CD8-positive, alpha-beta memory T cell (primary cell): ENCODE measurements around the gene PSMC6. TPM values are rescaled to one million over a fixed set of nuclear protein-coding genes. Genes with fewer than 3 reads are reported as not detected.

Experiments used
- CTCF ChIA-PET: fragments of 350-600 bp; sonication (Branson Sonifier 250); formaldehyde crosslinking; loops from one replicate; lab custom pipeline; 2021; ENCODE audit warnings: antibody characterized with exemption; lab: Charles Lee
- POLR2A ChIA-PET: fragments of 350-600 bp; sonication (Branson Sonifier 250); formaldehyde crosslinking; loops from one replicate; lab custom pipeline; 2021; ENCODE audit warnings: antibody characterized with exemption; lab: Charles Lee
- DNase-seq, 5 donors: peaks; one replicate each; pipeline versions ENCODE4 v3.0.0 to v3.0.0-alpha.2; 2020 to 2022; ENCODE audit warnings: mixed read lengths in 1 of 5
- H3K27ac ChIP-seq: one replicate; pipeline ENCODE4 v1.7.0; 2013; ENCODE audit warnings: low read depth, mild to moderate bottlenecking, low read length, moderate library complexity
- H3K27me3 ChIP-seq: 2 replicates; pipeline ENCODE4 v1.7.0; 2013; ENCODE audit warnings: low read length, mild to moderate bottlenecking; ENCODE audit not compliant: insufficient read depth, poor library complexity, severe bottlenecking
- H3K36me3 ChIP-seq: 2 replicates; pipeline ENCODE4 v1.7.0; 2013; ENCODE audit warnings: mild to moderate bottlenecking, low read length, moderate library complexity; ENCODE audit not compliant: insufficient read depth
- H3K4me1 ChIP-seq: 2 replicates; pipeline ENCODE4 v1.7.0; 2013; ENCODE audit warnings: mild to moderate bottlenecking, low read length, moderate library complexity; ENCODE audit not compliant: insufficient read depth
- H3K4me3 ChIP-seq: 2 replicates; pipeline ENCODE4 v1.7.0; 2013; ENCODE audit warnings: mild to moderate bottlenecking, low read length
- H3K9me3 ChIP-seq: 2 replicates; pipeline ENCODE4 v1.7.0; 2013; ENCODE audit warnings: mild to moderate bottlenecking, low read length
- H3K27ac Mint-ChIP-seq, 8 donors: one replicate each; pipeline ENCODE4 v1.8.0; 2020 to 2021; ENCODE audit warnings: mixed read lengths in 8 of 8, mild to moderate bottlenecking in 6 of 8, inconsistent platforms in 3 of 8, moderate library complexity in 3 of 8
- H3K27me3 Mint-ChIP-seq, 2 donors: one replicate each; pipeline ENCODE4 v1.8.0; 2020 to 2021; ENCODE audit warnings: mixed read lengths in 2 of 2, mild to moderate bottlenecking in 1 of 2, moderate library complexity in 1 of 2
- H3K36me3 Mint-ChIP-seq, 3 donors: one replicate each; pipeline ENCODE4 v1.8.0; 2020 to 2021; ENCODE audit warnings: mixed read lengths in 3 of 3, inconsistent platforms in 1 of 3, mild to moderate bottlenecking in 1 of 3
- H3K4me1 Mint-ChIP-seq, 3 donors: one replicate each; pipeline ENCODE4 v1.8.0; 2020 to 2021; ENCODE audit warnings: mixed read lengths in 3 of 3, inconsistent platforms in 1 of 3, mild to moderate bottlenecking in 1 of 3
- H3K4me3 Mint-ChIP-seq, 7 donors: one replicate each; pipeline ENCODE4 v1.8.0; 2020 to 2021; ENCODE audit warnings: mixed read lengths in 7 of 7, mild to moderate bottlenecking in 6 of 7, moderate library complexity in 4 of 7, inconsistent platforms in 2 of 7
- H3K9me3 Mint-ChIP-seq, 5 donors: one replicate each; pipeline ENCODE4 v1.8.0; 2020 to 2022; ENCODE audit warnings: mixed read lengths in 5 of 5, mild to moderate bottlenecking in 3 of 5, moderate library complexity in 2 of 5, inconsistent platforms in 1 of 5
- polyA plus RNA-seq: library from polyadenylated mRNA; unstranded; fragments of 300-500 nt; fragmentation: Illumina TruSeq; gene quantifications from one replicate; pipeline ENCODE4 v1.2.3, GENCODE V29; 2021
- total RNA-seq, 2 experiments: library from RNA; stranded (reverse); gene quantifications; one replicate each; pipeline ENCODE4 v1.2.3, GENCODE V29; 2021

Gene PSMC6
- 100 to 1,000 TPM; 113 to 123 TPM for total RNA-seq
- polyA plus RNA-seq, result 54.3 TPM

GRCh38 chr14:52706724-52707706 is at the start of gene PSMC6:
Gene PSMC6 (plus strand): TSS chr14:52707200. CDS start chr14:52707220, 20 bp downstream.
- POLR2A ChIA-PET, result interaction anchor here (0.6 to 1.7 kb wide), 7 partner anchors 11 to 155 kb away, joined by 3 to 8 read pairs (median 4); partner anchors contain the start of genes ERO1A, STYX and TXNDC16

DNA sequence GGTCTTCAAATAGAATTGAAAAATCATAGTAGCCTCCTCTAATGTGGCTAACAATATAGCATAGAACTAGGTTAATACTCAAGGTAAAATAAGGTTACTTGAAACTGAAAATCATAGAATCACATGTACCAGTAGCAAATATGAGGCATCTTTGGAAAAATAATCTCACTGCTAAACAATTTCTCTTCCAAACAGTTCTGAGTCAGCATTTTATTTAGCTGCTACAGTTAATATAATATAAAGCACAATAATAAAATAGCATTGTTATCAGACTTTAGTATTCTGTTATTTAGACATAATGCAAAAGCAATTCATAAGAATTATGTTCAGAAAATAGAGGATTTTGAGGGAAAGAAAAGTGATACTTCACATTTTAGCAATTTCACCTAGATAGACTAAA is 46.7 kb upstream of the PSMC6 start:
- CTCF ChIA-PET, result no interaction called here

More at GRCh38 chr14:52706724-52707706, at the start of gene PSMC6:
- peak within 1 kb of the TSS; percentile 98 to 100 (median 99) for H3K4me3 Mint-ChIP-seq
- H3K27me3 Mint-ChIP-seq, result no peaks in the 10 kb centered on the region
- peaks cover 35 to 60% (median 56%) of the 10 kb centered on the region in 3 donors for H3K4me1 Mint-ChIP-seq
- no peaks in the 10 kb centered on the region for H3K9me3 ChIP-seq
- H3K9me3 Mint-ChIP-seq, result no peaks in the 10 kb centered on the region
- DNase-seq, result peak; percentile 88 to 96 (median 92)
- H3K4me1 ChIP-seq, result peaks cover 23% of the 10 kb centered on the region
- H3K4me3 ChIP-seq, result peak within 1 kb of the TSS; percentile 96
- H3K27ac ChIP-seq, result peak within 1 kb of the TSS; percentile 81
- peaks cover 0 to 47% (median 4%) of the 10 kb centered on the region in 3 donors for H3K36me3 Mint-ChIP-seq
- H3K27ac Mint-ChIP-seq, result peak within 1 kb of the TSS; percentile 89 to 100 (median 99)
- H3K36me3 ChIP-seq, result peaks cover 12% of the 10 kb centered on the region
- CTCF ChIA-PET, result interaction anchor here (1.0 kb wide), 1 partner anchor 70 kb away, joined by 3 read pairs; no protein-coding TSS in a partner anchor
- no peaks in the 10 kb centered on the region for H3K27me3 ChIP-seq

GRCh38 chr14:52660832-52661231 is 46.2 kb upstream of the PSMC6 start:
- peaks cover 0 to 54% (median 28%) of the 10 kb centered on the region in 3 donors for H3K36me3 Mint-ChIP-seq
- Histone ChIP-seq H3K27ac (no peak overlapping the region), H3K9me3 (no peaks in the 10 kb centered on the region), H3K4me1 (no peaks in the 10 kb centered on the region), H3K36me3 (peaks cover 10% of the 10 kb centered on the region), H3K4me3 (no peak overlapping the region), H3K27me3 (no peaks in the 10 kb centered on the region)
- ChIA-PET CTCF (interaction anchor here (0.9 kb wide), 1 partner anchor 11 kb away, joined by 3 read pairs; no protein-coding TSS in a partner anchor), POLR2A (interaction anchor here (0.7 kb wide), 1 partner anchor 108 kb away, joined by 4 read pairs; no protein-coding TSS in a partner anchor)
- no peak overlapping the region for H3K4me3 Mint-ChIP-seq
- peak overlapping the region in 1 of 8 donors; percentile 86 for H3K27ac Mint-ChIP-seq
- H3K4me1 Mint-ChIP-seq, result peaks cover 2 to 4% (median 4%) of the 10 kb centered on the region in 3 donors
- H3K9me3 Mint-ChIP-seq, result no peaks in the 10 kb centered on the region
- H3K27me3 Mint-ChIP-seq, result no peaks in the 10 kb centered on the region
- DNase-seq, result no peak

More for the DNA sequence above, 46.7 kb upstream of the PSMC6 start:
- no peaks in the 10 kb centered on the region for H3K9me3 ChIP-seq
- no peak overlapping the region for H3K4me3 ChIP-seq
- Mint-ChIP-seq H3K36me3 (peaks cover 0 to 52% (median 27%) of the 10 kb centered on the region in 3 donors), H3K27me3 (no peaks in the 10 kb centered on the region), H3K4me3 (no peak overlapping the region), H3K9me3 (no peaks in the 10 kb centered on the region), H3K27ac (peak overlapping the region in 1 of 8 donors; percentile 86), H3K4me1 (peaks cover 2 to 4% (median 4%) of the 10 kb centered on the region in 3 donors)
- peaks cover 10% of the 10 kb centered on the region for H3K36me3 ChIP-seq
- POLR2A ChIA-PET, result no interaction called here
- H3K27me3 ChIP-seq, result no peaks in the 10 kb centered on the region
- H3K27ac ChIP-seq, result no peak overlapping the region
- DNase-seq, result no peak
- H3K4me1 ChIP-seq, result no peaks in the 10 kb centered on the region

- Mint-ChIP-seq H3K36me3 (peaks cover 0 to 56% (median 26%) of the 10 kb centered on the region in 3 donors), H3K27me3 (no peaks in the 10 kb centered on the region), H3K9me3 (no peaks in the 10 kb centered on the region), H3K27ac (peak overlapping the region in 1 of 8 donors; percentile 2), H3K4me1 (peaks cover 2 to 4% (median 4%) of the 10 kb centered on the region in 3 donors), H3K4me3 (no peak overlapping the region)
- H3K4me3 ChIP-seq, result no peak overlapping the region
- no peak for DNase-seq
- no peaks in the 10 kb centered on the region for H3K9me3 ChIP-seq
- H3K36me3 ChIP-seq, result peaks cover 10% of the 10 kb centered on the region
- CTCF ChIA-PET, result interaction anchor here (0.9 kb wide), 1 partner anchor 10 kb away, joined by 3 read pairs; no protein-coding TSS in a partner anchor
- H3K4me1 ChIP-seq, result no peaks in the 10 kb centered on the region
- H3K27me3 ChIP-seq, result no peaks in the 10 kb centered on the region
- POLR2A ChIA-PET, result interaction anchor here (0.7 kb wide), 2 partner anchors 34 to 108 kb away, joined by 3 to 4 read pairs; no protein-coding TSS in a partner anchor
- no peak overlapping the region for H3K27ac ChIP-seq
These were observed 45.7 kb upstream of the PSMC6 start for GRCh38 chr14:52661314-52661713.

- Histone ChIP-seq H3K4me3 (no peak overlapping the region), H3K27ac (no peak overlapping the region), H3K4me1 (no peaks in the 10 kb centered on the region), H3K36me3 (peaks cover 4% of the 10 kb centered on the region), H3K27me3 (no peaks in the 10 kb centered on the region), H3K9me3 (no peaks in the 10 kb centered on the region)
- ChIA-PET CTCF (no interaction called here), POLR2A (no interaction called here)
- no peak for DNase-seq
- Mint-ChIP-seq H3K4me3 (no peak overlapping the region), H3K27me3 (no peaks in the 10 kb centered on the region), H3K27ac (no peak overlapping the region), H3K9me3 (no peaks in the 10 kb centered on the region), H3K36me3 (peaks cover 0 to 47% (median 21%) of the 10 kb centered on the region in 3 donors), H3K4me1 (peaks cover under 1 to 4% (median 2%) of the 10 kb centered on the region in 3 donors)
These were observed 43.1 kb upstream of the PSMC6 start for GRCh38 chr14:52663850-52664249.

- Histone ChIP-seq H3K4me1 (no peaks in the 10 kb centered on the region), H3K27ac (no peak overlapping the region), H3K27me3 (no peaks in the 10 kb centered on the region), H3K9me3 (no peaks in the 10 kb centered on the region), H3K36me3 (peaks cover 12% of the 10 kb centered on the region), H3K4me3 (no peak overlapping the region)
- no peaks in the 10 kb centered on the region for H3K27me3 Mint-ChIP-seq
- H3K27ac Mint-ChIP-seq, result peak overlapping the region in 3 of 8 donors; percentile 6 to 71 (median 40)
- CTCF ChIA-PET, result interaction anchor here (1.4 to 1.8 kb wide), 2 partner anchors 15 to 49 kb away, joined by 3 to 5 read pairs; no protein-coding TSS in a partner anchor
- peak in 2 of 5 donors; percentile 20 to 21 for DNase-seq
- peaks cover 0 to 52% (median 9%) of the 10 kb centered on the region in 3 donors for H3K36me3 Mint-ChIP-seq
- H3K9me3 Mint-ChIP-seq, result no peaks in the 10 kb centered on the region
- POLR2A ChIA-PET, result no interaction called here
- H3K4me3 Mint-ChIP-seq, result no peak overlapping the region
- peaks cover 4 to 18% (median 7%) of the 10 kb centered on the region in 3 donors for H3K4me1 Mint-ChIP-seq
These were observed 28.4 kb upstream of the PSMC6 start for GRCh38 chr14:52678591-52678990.

DNA sequence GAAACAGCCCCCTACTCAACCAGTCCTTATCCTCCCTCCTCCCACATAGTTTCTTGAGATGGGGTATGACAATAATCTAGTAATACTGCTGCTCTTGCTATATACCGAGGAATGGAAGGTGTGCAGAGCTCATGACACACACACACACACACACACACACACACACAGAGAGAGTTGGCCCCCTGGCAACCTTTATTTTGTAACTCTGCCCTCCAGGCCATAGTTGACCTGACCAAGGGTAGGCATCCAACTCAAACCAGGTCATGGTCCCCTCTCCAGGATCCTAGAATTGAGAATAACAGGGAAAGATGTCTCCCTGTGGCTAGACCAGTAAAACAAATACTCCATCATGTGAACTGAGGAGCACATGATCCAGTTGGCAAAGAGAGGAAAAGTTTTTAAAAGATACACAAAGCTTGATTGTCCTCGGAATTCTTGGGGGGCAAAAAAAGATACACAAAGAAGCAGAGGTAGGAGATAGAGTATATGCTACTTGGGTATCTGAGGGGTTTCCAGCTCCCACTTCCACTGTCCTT is 22.9 kb upstream of the PSMC6 start:
- peaks cover 53 to 62% (median 61%) of the 10 kb centered on the region in 3 donors for H3K4me1 Mint-ChIP-seq
- POLR2A ChIA-PET, result no interaction called here
- H3K27me3 ChIP-seq, result no peaks in the 10 kb centered on the region
- no peaks in the 10 kb centered on the region for H3K9me3 Mint-ChIP-seq
- DNase-seq, result no peak
- no peaks in the 10 kb centered on the region for H3K27me3 Mint-ChIP-seq
- no peak overlapping the region for H3K27ac ChIP-seq
- H3K36me3 ChIP-seq, result no peaks in the 10 kb centered on the region
- H3K4me1 ChIP-seq, result peaks cover 12% of the 10 kb centered on the region
- H3K9me3 ChIP-seq, result no peaks in the 10 kb centered on the region
- peak overlapping the region in 7 of 8 donors; percentile 3 to 59 (median 41) for H3K27ac Mint-ChIP-seq
- no peak overlapping the region for H3K4me3 ChIP-seq
- CTCF ChIA-PET, result interaction anchor here (0.6 kb wide), 1 partner anchor 43 kb away, joined by 3 read pairs; no protein-coding TSS in a partner anchor
- H3K36me3 Mint-ChIP-seq, result peaks cover 0 to 13% (median 0%) of the 10 kb centered on the region in 3 donors
- peak overlapping the region in 1 of 7 donors; percentile 7 for H3K4me3 Mint-ChIP-seq
